K562 (cell line): ENCODE results near the gene SEC61A1. TPM values are rescaled to one million over a fixed set of nuclear protein-coding genes. Genes with fewer than 3 reads are reported as not detected.

Source experiments
- EGR1 ChIP-seq: fragments of 450-650 bp; conservative IDR thresholded peaks from 2 replicates; pipeline ENCODE4 v1.6.1; 2017; ENCODE audit warnings: mild to moderate bottlenecking
- ETV1 ChIP-seq: fragments of 450-650 bp; conservative IDR thresholded peaks from 2 replicates; pipeline ENCODE4 v1.6.1; 2016; ENCODE audit warnings: missing genetic modification characterization, control low read depth, low read depth, missing compliant biosample characterization
- HDAC8 ChIP-seq: fragments of 450-650 bp; IDR thresholded peaks from 2 replicates; pipeline ENCODE4 v1.6.1; 2016; ENCODE audit warnings: mild to moderate bottlenecking, missing genetic modification characterization, moderate library complexity, missing compliant biosample characterization
- MCM2 ChIP-seq: fragments of 450-650 bp; IDR thresholded peaks from 2 replicates; pipeline ENCODE4 v1.6.1; 2017; ENCODE audit warnings: low read depth, mild to moderate bottlenecking
- MTA3 ChIP-seq: fragments of 450-650 bp; formaldehyde crosslinking; IDR thresholded peaks from 2 replicates; pipeline ENCODE4 v1.6.1; 2017; ENCODE audit warnings: mild to moderate bottlenecking, borderline replicate concordance
- NFYB ChIP-seq: IDR thresholded peaks from 2 replicates; pipeline ENCODE4 v1.6.1; 2011; ENCODE audit warnings: mild to moderate bottlenecking, moderate library complexity; ENCODE audit not compliant: insufficient read length; ENCODE audit errors: extremely low read depth
- POLR2AphosphoS2 ChIP-seq: IDR thresholded peaks from 2 replicates; pipeline ENCODE4 v1.6.1; 2012; ENCODE audit warnings: low read length, improper control_type of control experiment
- SAFB ChIP-seq: fragments of 200-400 bp; formaldehyde crosslinking; IDR thresholded peaks from 2 replicates; pipeline ENCODE4 v1.6.1; 2017; ENCODE audit warnings: low read depth, low read length, borderline replicate concordance
- polyA plus RNA-seq, 8 experiments: library from polyadenylated mRNA; depleted of rRNA in 4 of 8; stranded (reverse) in 5 of 8; unstranded in 3 of 8; fragments of >200 nt; fragmentation: Nextera tagmentation in 2 of 8; fragmentation: Illumina TruSeq in 1 of 8; extraction: Ambion mirVana in 2 of 8; extraction: Trizol in 1 of 8; gene quantifications; 2 replicates each; pipeline versions ENCODE4 v1.2.1 to v1.2.3, GENCODE V29; 2011 to 2014; ENCODE audit warnings: inconsistent platforms in 1 of 8, missing spikeins in 1 of 8
- total RNA-seq, 7 experiments: library from RNA; depleted of rRNA in 6 of 7; stranded (reverse); fragments of >200 nt in 6 of 7; fragmentation: Illumina TruSeq in 2 of 7; extraction: Trizol in 2 of 7; gene quantifications; 2 replicates each; pipeline versions ENCODE4 v1.2.1 to v1.2.3, GENCODE V29; 2011 to 2021; ENCODE audit warnings: low replicate concordance in 1 of 7
- TF ChIP-seq, protein P1 (sequence below): sonication (generic); formaldehyde crosslinking; IDR thresholded peaks from 2 replicates; pipeline ENCODE4 v1.9.0; 2022; ENCODE audit warnings: mild to moderate bottlenecking, missing genetic modification reagents
- TF ChIP-seq, protein P2 (sequence below), 3 experiments: fragments of 200-800 bp in 1 of 3; fragments of 250-450 bp in 1 of 3; fragments of 450-650 bp in 1 of 3; sonication (Bioruptor Pico) in 1 of 3; sonication (Bioruptor generic) in 1 of 3; formaldehyde crosslinking in 1 of 3; IDR thresholded peaks; 2 replicates each; pipeline versions ENCODE4 v1.6.1 to v1.8.0; 2016 to 2022; ENCODE audit warnings: mild to moderate bottlenecking in 2 of 3, missing genetic modification characterization in 2 of 3, missing compliant biosample characterization in 1 of 3, moderate library complexity in 1 of 3
- TF ChIP-seq, protein P3 (sequence below), 2 experiments: fragments of 450-650 bp; formaldehyde crosslinking in 1 of 2; IDR thresholded peaks; 2 replicates each; pipeline versions ENCODE4 v1.4.0 to v1.6.1; 2014 to 2020; ENCODE audit warnings: mild to moderate bottlenecking in 2 of 2, borderline replicate concordance in 1 of 2, low read depth in 1 of 2

The SEC61A1 gene
- total and polyA plus RNA-seq, 9 of the 15 experiments (the other 6 are each of a cell fraction or from before 2014, with no cell fraction given): 1.9 to 140 (median 79.1) TPM

DNA sequence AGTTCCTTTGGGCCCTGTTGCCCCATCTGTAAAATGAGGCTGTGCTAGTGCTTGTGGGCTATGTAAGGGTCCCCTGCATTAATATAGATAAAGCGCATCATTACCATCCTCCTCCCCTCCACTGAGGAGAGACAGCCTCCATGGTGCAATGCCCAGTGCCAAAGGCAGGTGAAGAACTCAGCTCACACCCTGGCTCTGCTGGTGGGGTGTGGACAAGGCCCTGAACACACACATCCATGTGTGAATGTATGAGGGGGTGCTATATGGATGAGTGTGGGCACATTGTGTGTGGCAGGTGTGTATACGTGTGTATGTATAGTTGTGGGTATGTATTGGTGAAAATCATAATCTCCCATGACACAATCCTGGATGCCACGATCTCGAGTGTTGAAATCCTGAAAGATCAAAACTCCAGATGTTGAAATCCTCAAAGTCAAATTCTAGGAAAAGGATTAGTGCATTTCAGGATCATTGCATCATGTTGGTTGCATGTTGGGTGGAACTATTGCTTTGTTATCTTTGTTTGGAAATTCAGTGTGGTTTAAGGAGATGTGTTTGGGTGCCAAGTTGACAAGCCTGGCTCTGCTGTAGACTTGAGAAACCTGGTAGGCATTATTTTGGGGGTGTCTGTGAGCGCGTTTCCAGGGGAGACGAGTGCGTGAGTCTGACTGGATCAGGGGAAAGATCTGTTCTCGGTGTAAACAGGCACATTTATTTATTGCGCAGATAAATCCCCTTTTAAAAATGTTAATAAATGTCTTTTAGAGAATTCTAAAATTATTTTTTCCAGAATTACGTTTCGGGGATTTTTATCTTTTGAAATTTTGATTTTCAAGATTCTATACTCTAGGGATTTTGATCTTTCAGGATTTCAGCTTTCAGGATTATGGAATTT lies 42.0 kb upstream of the SEC61A1 start (continued):
- TF ChIP-seq, protein P1, sequence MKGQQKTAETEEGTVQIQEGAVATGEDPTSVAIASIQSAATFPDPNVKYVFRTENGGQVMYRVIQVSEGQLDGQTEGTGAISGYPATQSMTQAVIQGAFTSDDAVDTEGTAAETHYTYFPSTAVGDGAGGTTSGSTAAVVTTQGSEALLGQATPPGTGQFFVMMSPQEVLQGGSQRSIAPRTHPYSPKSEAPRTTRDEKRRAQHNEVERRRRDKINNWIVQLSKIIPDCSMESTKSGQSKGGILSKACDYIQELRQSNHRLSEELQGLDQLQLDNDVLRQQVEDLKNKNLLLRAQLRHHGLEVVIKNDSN: no peak
- TF ChIP-seq NFYB (no peak), POLR2AphosphoS2 (no peak), HDAC8 (tag) (peak; percentile 44; the same call in 1 of the 2 replicates), MTA3 (peak; percentile 39; the same call in 1 of the 2 replicates), MCM2 (no peak), ETV1 (tag) (0 out of 2 replicates have a peak, but pooled peaks have one; percentile 20), SAFB (no peak), EGR1 (no peak)
- TF ChIP-seq, protein P2, sequence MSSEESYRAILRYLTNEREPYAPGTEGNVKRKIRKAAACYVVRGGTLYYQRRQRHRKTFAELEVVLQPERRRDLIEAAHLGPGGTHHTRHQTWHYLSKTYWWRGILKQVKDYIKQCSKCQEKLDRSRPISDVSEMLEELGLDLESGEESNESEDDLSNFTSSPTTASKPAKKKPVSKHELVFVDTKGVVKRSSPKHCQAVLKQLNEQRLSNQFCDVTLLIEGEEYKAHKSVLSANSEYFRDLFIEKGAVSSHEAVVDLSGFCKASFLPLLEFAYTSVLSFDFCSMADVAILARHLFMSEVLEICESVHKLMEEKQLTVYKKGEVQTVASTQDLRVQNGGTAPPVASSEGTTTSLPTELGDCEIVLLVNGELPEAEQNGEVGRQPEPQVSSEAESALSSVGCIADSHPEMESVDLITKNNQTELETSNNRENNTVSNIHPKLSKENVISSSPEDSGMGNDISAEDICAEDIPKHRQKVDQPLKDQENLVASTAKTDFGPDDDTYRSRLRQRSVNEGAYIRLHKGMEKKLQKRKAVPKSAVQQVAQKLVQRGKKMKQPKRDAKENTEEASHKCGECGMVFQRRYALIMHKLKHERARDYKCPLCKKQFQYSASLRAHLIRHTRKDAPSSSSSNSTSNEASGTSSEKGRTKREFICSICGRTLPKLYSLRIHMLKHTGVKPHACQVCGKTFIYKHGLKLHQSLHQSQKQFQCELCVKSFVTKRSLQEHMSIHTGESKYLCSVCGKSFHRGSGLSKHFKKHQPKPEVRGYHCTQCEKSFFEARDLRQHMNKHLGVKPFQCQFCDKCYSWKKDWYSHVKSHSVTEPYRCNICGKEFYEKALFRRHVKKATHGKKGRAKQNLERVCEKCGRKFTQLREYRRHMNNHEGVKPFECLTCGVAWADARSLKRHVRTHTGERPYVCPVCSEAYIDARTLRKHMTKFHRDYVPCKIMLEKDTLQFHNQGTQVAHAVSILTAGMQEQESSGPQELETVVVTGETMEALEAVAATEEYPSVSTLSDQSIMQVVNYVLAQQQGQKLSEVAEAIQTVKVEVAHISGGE (CRISPR knock-in tag; IDR thresholded peaks at IDR 0.05): no peak
- TF ChIP-seq, protein P3, sequence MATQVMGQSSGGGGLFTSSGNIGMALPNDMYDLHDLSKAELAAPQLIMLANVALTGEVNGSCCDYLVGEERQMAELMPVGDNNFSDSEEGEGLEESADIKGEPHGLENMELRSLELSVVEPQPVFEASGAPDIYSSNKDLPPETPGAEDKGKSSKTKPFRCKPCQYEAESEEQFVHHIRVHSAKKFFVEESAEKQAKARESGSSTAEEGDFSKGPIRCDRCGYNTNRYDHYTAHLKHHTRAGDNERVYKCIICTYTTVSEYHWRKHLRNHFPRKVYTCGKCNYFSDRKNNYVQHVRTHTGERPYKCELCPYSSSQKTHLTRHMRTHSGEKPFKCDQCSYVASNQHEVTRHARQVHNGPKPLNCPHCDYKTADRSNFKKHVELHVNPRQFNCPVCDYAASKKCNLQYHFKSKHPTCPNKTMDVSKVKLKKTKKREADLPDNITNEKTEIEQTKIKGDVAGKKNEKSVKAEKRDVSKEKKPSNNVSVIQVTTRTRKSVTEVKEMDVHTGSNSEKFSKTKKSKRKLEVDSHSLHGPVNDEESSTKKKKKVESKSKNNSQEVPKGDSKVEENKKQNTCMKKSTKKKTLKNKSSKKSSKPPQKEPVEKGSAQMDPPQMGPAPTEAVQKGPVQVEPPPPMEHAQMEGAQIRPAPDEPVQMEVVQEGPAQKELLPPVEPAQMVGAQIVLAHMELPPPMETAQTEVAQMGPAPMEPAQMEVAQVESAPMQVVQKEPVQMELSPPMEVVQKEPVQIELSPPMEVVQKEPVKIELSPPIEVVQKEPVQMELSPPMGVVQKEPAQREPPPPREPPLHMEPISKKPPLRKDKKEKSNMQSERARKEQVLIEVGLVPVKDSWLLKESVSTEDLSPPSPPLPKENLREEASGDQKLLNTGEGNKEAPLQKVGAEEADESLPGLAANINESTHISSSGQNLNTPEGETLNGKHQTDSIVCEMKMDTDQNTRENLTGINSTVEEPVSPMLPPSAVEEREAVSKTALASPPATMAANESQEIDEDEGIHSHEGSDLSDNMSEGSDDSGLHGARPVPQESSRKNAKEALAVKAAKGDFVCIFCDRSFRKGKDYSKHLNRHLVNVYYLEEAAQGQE (IDR thresholded peaks at IDR 0.05; ENCODE audit: borderline replicate concordance): no peak
- TF ChIP-seq, protein P3 (CRISPR knock-in tag; IDR thresholded peaks at IDR 0.05; ENCODE audit: low read depth): no peak
